ENCODE measurements around the gene XPO1. TPM values are rescaled to one million over a fixed set of nuclear protein-coding genes. Genes with fewer than 3 reads are reported as not detected.
"Not testable (repeated sequence)": the region's sequence is repeated elsewhere in the genome, so short reads cannot be mapped to it uniquely, and the experiment has no call there.

Gene XPO1, protein sequence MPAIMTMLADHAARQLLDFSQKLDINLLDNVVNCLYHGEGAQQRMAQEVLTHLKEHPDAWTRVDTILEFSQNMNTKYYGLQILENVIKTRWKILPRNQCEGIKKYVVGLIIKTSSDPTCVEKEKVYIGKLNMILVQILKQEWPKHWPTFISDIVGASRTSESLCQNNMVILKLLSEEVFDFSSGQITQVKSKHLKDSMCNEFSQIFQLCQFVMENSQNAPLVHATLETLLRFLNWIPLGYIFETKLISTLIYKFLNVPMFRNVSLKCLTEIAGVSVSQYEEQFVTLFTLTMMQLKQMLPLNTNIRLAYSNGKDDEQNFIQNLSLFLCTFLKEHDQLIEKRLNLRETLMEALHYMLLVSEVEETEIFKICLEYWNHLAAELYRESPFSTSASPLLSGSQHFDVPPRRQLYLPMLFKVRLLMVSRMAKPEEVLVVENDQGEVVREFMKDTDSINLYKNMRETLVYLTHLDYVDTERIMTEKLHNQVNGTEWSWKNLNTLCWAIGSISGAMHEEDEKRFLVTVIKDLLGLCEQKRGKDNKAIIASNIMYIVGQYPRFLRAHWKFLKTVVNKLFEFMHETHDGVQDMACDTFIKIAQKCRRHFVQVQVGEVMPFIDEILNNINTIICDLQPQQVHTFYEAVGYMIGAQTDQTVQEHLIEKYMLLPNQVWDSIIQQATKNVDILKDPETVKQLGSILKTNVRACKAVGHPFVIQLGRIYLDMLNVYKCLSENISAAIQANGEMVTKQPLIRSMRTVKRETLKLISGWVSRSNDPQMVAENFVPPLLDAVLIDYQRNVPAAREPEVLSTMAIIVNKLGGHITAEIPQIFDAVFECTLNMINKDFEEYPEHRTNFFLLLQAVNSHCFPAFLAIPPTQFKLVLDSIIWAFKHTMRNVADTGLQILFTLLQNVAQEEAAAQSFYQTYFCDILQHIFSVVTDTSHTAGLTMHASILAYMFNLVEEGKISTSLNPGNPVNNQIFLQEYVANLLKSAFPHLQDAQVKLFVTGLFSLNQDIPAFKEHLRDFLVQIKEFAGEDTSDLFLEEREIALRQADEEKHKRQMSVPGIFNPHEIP (N-terminal part only)
- polyA plus RNA-seq (2013), result 103 and 107 TPM in 2 replicates

DNA sequence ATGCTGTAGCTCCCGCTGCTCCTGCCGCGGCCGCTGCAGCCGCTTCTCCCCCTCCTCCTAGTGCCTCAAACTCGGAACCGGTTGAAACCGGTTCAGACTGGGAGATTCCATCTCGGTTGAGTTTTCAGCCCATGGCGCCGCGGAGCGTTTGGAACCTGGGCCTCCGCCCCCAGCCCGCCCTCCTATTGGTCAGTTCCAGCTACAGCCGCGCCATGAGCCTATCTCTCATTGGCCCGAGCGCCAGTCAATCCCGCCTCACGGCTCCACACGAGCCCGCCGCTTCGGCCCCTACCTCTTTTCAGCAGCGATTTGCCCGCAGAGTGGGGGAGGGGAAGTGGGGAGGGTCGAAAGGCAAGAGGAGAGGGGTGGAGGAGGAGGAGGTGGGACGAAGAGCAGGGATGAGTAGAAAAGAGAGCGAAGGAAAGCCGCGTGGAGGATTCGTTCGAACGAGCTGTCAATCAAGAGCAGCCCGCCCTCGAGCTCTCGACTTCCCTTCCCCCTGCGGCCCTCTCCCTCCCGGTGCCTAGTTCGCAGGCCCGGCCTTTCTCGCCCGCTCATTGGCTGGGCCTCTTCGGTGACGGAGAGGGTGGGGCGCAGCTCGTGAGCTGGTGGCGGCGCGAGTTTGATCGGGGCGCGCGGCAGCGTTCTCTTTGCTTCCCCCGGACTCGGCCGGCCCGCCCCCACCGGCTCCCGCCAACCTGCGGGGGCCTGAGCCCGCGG is at the start of gene XPO1:
Gene XPO1, minus strand, starts transcription at position 157 of the 720 bp plus-strand sequence. CDS start 4,459 bp downstream, outside the sequence.
- Histone ChIP-seq H3K27me3 (ENCODE audit: insufficient read depth, low read length) (no peaks in the 10 kb centered on the region), H3K18ac (ENCODE audit: low read length) (peak within 1 kb of the TSS; percentile 97), H4K8ac (ENCODE audit: low read depth, low read length) (peak within 1 kb of the TSS; percentile 93), H3K27ac (ENCODE audit: low read depth, low read length) (peak within 1 kb of the TSS; percentile 96), H3K4ac (ENCODE audit: low read depth, low read length) (peak within 1 kb of the TSS; percentile 98), H2AK5ac (ENCODE audit: low read length) (peak within 1 kb of the TSS; percentile 6), H2BK5ac (ENCODE audit: low read depth, low read length, poor library complexity) (peak within 1 kb of the TSS; percentile 96), H3K36me3 (ENCODE audit: control insufficient read depth in 1 of 2, insufficient read depth in 2 of 2, low read length in 2 of 2) (peaks cover 0 to 3% of the 10 kb centered on the region in 2 experiments), H3K79me1 (ENCODE audit: low read length) (peaks cover 18% of the 10 kb centered on the region), H3K4me3 (ENCODE audit: low read depth, low read length) (peak within 1 kb of the TSS; percentile 94), H3K4me2 (ENCODE audit: low read length) (peak within 1 kb of the TSS; percentile 87), H2BK120ac (ENCODE audit: insufficient read depth, low read length, poor library complexity) (peak within 1 kb of the TSS; percentile 95), H3K9me3 (ENCODE audit: insufficient read depth, low read depth, low read length) (no peaks in the 10 kb centered on the region), H3K14ac (ENCODE audit: low read length) (peak within 1 kb of the TSS; percentile 96), H4K12ac (ENCODE audit: low read depth, low read length) (peak within 1 kb of the TSS; percentile 96), H3K4me1 (ENCODE audit: control insufficient read depth in 1 of 2, insufficient read depth in 2 of 2, low read length in 2 of 2) (peaks cover 0 to 3% of the 10 kb centered on the region in 2 experiments), H3K79me2 (ENCODE audit: control insufficient read depth, insufficient read depth, low read length, poor library complexity) (peaks cover 17% of the 10 kb centered on the region), H4K91ac (ENCODE audit: low read depth, low read length) (peak within 1 kb of the TSS; percentile 98), H3K9ac (ENCODE audit: low read length) (peak within 1 kb of the TSS; percentile 98), H2AFZ (ENCODE audit: insufficient read depth, low read length, poor library complexity) (peak within 1 kb of the TSS; percentile 83), H3K23ac (ENCODE audit: low read length) (no peak within 1 kb of the TSS), H2BK12ac (ENCODE audit: low read length) (peak within 1 kb of the TSS; percentile 1)
- no CpG with 5 or more reads among the region's 65 CpGs for WGBS (ENCODE audit: extremely low coverage, insufficient coverage, insufficient read length)
- peak; percentile 100 for DNase-seq

DNA sequence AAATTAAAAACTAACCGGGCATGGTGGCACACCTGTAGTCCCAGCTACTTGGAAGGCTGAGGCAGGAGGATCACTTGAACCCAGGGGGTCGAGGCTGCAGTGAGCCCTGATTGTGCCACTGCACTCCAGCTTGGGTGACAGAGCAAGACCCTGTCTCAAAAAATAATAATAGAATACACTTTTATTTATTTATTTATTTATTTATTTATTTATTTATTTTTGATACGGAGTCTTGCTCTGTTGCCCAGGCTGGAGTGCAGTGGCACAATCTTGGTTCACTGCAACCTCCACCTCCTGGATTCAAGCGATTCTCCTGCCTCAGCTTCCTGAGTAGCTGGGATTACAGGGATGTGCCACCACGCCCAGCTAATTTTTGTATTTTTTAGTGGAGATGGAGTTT is 48.8 kb upstream of the XPO1 start:
- H3K9ac ChIP-seq (ENCODE audit: low read length); H3K9me3 ChIP-seq (ENCODE audit: insufficient read depth, low read depth, low read length): not testable (repeated sequence)

DNA sequence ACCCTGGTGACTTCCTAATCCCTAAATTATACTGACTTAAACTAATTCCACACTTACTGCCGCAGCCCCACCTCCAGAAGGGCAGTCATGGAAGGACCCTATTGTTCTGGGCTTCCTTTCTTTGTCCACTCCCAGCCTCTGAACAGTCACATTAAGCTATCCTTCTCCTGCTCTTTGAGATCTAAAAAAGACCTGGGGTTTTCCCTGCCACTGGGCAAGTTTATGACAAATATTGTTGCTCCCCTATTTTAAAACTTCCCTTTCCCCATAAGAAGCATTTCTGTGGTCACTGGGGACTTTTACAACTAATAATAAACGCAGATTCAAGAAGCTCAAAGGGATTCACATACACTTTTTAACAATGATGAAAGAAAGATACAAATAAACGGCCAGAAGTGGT is 47.2 kb upstream of the XPO1 start:
- peak in 1 of 2 donors; percentile 1 for DNase-seq
- Histone ChIP-seq H3K9ac (ENCODE audit: low read length) (no peak overlapping the region), H3K4me1 (ENCODE audit: control insufficient read depth in 1 of 2, insufficient read depth in 2 of 2, low read length in 2 of 2) (no peaks in the 10 kb centered on the region), H4K12ac (ENCODE audit: low read depth, low read length) (no peak overlapping the region), H2BK5ac (ENCODE audit: low read depth, low read length, poor library complexity) (no peak overlapping the region), H3K79me2 (ENCODE audit: control insufficient read depth, insufficient read depth, low read length, poor library complexity) (no peaks in the 10 kb centered on the region), H3K23ac (ENCODE audit: low read length) (no peak overlapping the region), H4K91ac (ENCODE audit: low read depth, low read length) (no peak overlapping the region), H3K18ac (ENCODE audit: low read length) (no peak overlapping the region), H3K27ac (ENCODE audit: low read depth, low read length) (no peak overlapping the region), H2AK5ac (ENCODE audit: low read length) (no peak overlapping the region), H3K27me3 (ENCODE audit: insufficient read depth, low read length) (no peaks in the 10 kb centered on the region), H2BK120ac (ENCODE audit: insufficient read depth, low read length, poor library complexity) (no peak overlapping the region), H2BK12ac (ENCODE audit: low read length) (no peak overlapping the region), H3K4me2 (ENCODE audit: low read length) (no peak overlapping the region), H2AFZ (ENCODE audit: insufficient read depth, low read length, poor library complexity) (no peak overlapping the region), H4K8ac (ENCODE audit: low read depth, low read length) (no peak overlapping the region), H3K36me3 (ENCODE audit: control insufficient read depth in 1 of 2, insufficient read depth in 2 of 2, low read length in 2 of 2) (no peaks in the 10 kb centered on the region), H3K4ac (ENCODE audit: low read depth, low read length) (no peak overlapping the region), H3K14ac (ENCODE audit: low read length) (no peak overlapping the region), H3K4me3 (ENCODE audit: low read depth, low read length) (no peak overlapping the region), H3K79me1 (ENCODE audit: low read length) (no peaks in the 10 kb centered on the region), H3K9me3 (ENCODE audit: insufficient read depth, low read depth, low read length) (peaks cover 3% of the 10 kb centered on the region)
- WGBS (ENCODE audit: extremely low coverage, insufficient coverage, insufficient read length), result no CpG with 5 or more reads among the region's 3 CpGs

More for the DNA sequence above, 48.8 kb upstream of the XPO1 start:
- not testable (repeated sequence) for H3K36me3 ChIP-seq (ENCODE audit: control insufficient read depth in 1 of 2, insufficient read depth in 2 of 2, low read length in 2 of 2); H3K14ac ChIP-seq (ENCODE audit: low read length); H3K18ac ChIP-seq (ENCODE audit: low read length); H2AFZ ChIP-seq (ENCODE audit: insufficient read depth, low read length, poor library complexity); H3K27ac ChIP-seq (ENCODE audit: low read depth, low read length); H4K91ac ChIP-seq (ENCODE audit: low read depth, low read length); H2BK12ac ChIP-seq (ENCODE audit: low read length); H4K8ac ChIP-seq (ENCODE audit: low read depth, low read length); H3K23ac ChIP-seq (ENCODE audit: low read length); H4K12ac ChIP-seq (ENCODE audit: low read depth, low read length); H3K79me2 ChIP-seq (ENCODE audit: control insufficient read depth, insufficient read depth, low read length, poor library complexity); H3K4ac ChIP-seq (ENCODE audit: low read depth, low read length); H2BK120ac ChIP-seq (ENCODE audit: insufficient read depth, low read length, poor library complexity); H3K27me3 ChIP-seq (ENCODE audit: insufficient read depth, low read length); H3K4me1 ChIP-seq (ENCODE audit: control insufficient read depth in 1 of 2, insufficient read depth in 2 of 2, low read length in 2 of 2); H3K4me2 ChIP-seq (ENCODE audit: low read length); H3K79me1 ChIP-seq (ENCODE audit: low read length); H2AK5ac ChIP-seq (ENCODE audit: low read length); DNase-seq; H2BK5ac ChIP-seq (ENCODE audit: low read depth, low read length, poor library complexity); H3K4me3 ChIP-seq (ENCODE audit: low read depth, low read length)
- WGBS (ENCODE audit: extremely low coverage, insufficient coverage, insufficient read length), result no CpG with 5 or more reads among the region's 5 CpGs

DNA sequence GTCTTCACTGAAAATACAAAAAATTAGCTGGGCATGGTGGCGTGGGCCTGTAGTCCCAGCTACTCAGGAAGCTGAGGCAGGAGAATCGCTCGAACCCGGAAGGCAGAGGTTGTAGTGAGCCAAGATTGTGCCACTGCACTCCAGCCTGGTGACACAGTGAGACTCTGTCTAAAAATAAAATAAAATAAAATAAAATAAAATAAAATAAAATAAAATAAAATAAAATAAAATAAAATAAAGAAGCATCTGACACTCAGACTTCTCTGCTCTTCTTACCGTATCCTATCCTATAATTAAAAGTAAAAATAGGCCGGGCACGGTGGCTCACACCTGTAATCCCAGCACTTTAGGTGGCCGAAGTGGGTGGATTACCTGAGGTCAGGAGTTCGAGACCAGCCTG is 46.2 kb upstream of the XPO1 start:
- not testable (repeated sequence) for H2AK5ac ChIP-seq (ENCODE audit: low read length); H2BK5ac ChIP-seq (ENCODE audit: low read depth, low read length, poor library complexity); H3K18ac ChIP-seq (ENCODE audit: low read length); H4K12ac ChIP-seq (ENCODE audit: low read depth, low read length); H3K27ac ChIP-seq (ENCODE audit: low read depth, low read length); H3K4ac ChIP-seq (ENCODE audit: low read depth, low read length); H3K9ac ChIP-seq (ENCODE audit: low read length); H2AFZ ChIP-seq (ENCODE audit: insufficient read depth, low read length, poor library complexity); H2BK12ac ChIP-seq (ENCODE audit: low read length); DNase-seq; H3K4me3 ChIP-seq (ENCODE audit: low read depth, low read length); H3K9me3 ChIP-seq (ENCODE audit: insufficient read depth, low read depth, low read length); H3K23ac ChIP-seq (ENCODE audit: low read length); H3K14ac ChIP-seq (ENCODE audit: low read length); H2BK120ac ChIP-seq (ENCODE audit: insufficient read depth, low read length, poor library complexity); H4K91ac ChIP-seq (ENCODE audit: low read depth, low read length); H3K79me1 ChIP-seq (ENCODE audit: low read length); H3K36me3 ChIP-seq (ENCODE audit: control insufficient read depth in 1 of 2, insufficient read depth in 2 of 2, low read length in 2 of 2); H3K4me1 ChIP-seq (ENCODE audit: control insufficient read depth in 1 of 2, insufficient read depth in 2 of 2, low read length in 2 of 2); H4K8ac ChIP-seq (ENCODE audit: low read depth, low read length); H3K27me3 ChIP-seq (ENCODE audit: insufficient read depth, low read length); H3K79me2 ChIP-seq (ENCODE audit: control insufficient read depth, insufficient read depth, low read length, poor library complexity); H3K4me2 ChIP-seq (ENCODE audit: low read length)
- no CpG with 5 or more reads among the region's 9 CpGs for WGBS (ENCODE audit: extremely low coverage, insufficient coverage, insufficient read length)
